EH (cell line): ENCODE results near the gene CAB39L.
A peak's percentile ranks its signal among the peaks of the same experiment; 100 is the strongest.

Experiments
- DNase-seq: peaks from one replicate; pipeline ENCODE4 v3.0.0-alpha.2; 2015; ENCODE audit warnings: low read depth

Gene CAB39L

GRCh38 chr13:49399801-49400472, 43.9 kb downstream of the CAB39L start:
- DNase-seq: no peak

GRCh38 chr13:49395878-49396380, 47.9 kb downstream of the CAB39L start:
- no peak for DNase-seq

GRCh38 chr13:49395451-49395865, 48.4 kb downstream of the CAB39L start:
- peak; percentile 36 for DNase-seq

GRCh38 chr13:49388091-49388635, 55.7 kb downstream of the CAB39L start:
- DNase-seq: peak; percentile 32

GRCh38 chr13:49386664-49387063, 57.2 kb downstream of the CAB39L start:
- no peak for DNase-seq

GRCh38 chr13:49376121-49376520, 67.7 kb downstream of the CAB39L start:
- DNase-seq: no peak

- peak; percentile 80 for DNase-seq
Measured at GRCh38 chr13:49374585-49375290, 69.1 kb downstream of the CAB39L start.

GRCh38 chr13:49373716-49374115, 70.1 kb downstream of the CAB39L start:
- peak; percentile 64 for DNase-seq

GRCh38 chr13:49371943-49372613, 71.8 kb downstream of the CAB39L start:
- no peak for DNase-seq

GRCh38 chr13:49370371-49370770, 73.5 kb downstream of the CAB39L start:
- DNase-seq: no peak

GRCh38 chr13:49369866-49370265, 74.0 kb downstream of the CAB39L start:
- DNase-seq: no peak

GRCh38 chr13:49368688-49369087, 75.2 kb downstream of the CAB39L start:
- no peak for DNase-seq

GRCh38 chr13:49367640-49368422, 76.0 kb downstream of the CAB39L start:
- peak; percentile 52 for DNase-seq

- DNase-seq: peak; percentile 79
Measured at GRCh38 chr13:49366841-49367240, 77.0 kb downstream of the CAB39L start.

- peak; percentile 83 for DNase-seq
Measured at GRCh38 chr13:49357694-49358093, 86.2 kb downstream of the CAB39L start.

GRCh38 chr13:49356223-49356622, 87.6 kb downstream of the CAB39L start:
- DNase-seq: peak; percentile 94

GRCh38 chr13:49354719-49355118, 89.1 kb downstream of the CAB39L start:
- no peak for DNase-seq

- DNase-seq: peak; percentile 63
Measured at GRCh38 chr13:49353908-49354307, 90.0 kb downstream of the CAB39L start.

- peak; percentile 16 for DNase-seq
Measured at GRCh38 chr13:49351871-49352270, 92.0 kb downstream of the CAB39L start.

- no peak for DNase-seq
Measured at GRCh38 chr13:49348751-49349150, 95.1 kb downstream of the CAB39L start.

GRCh38 chr13:49347650-49348385, 96.0 kb downstream of the CAB39L start:
- DNase-seq: no peak
